Skeletal muscle tissue (tissue), 4 donors: Measurements from ENCODE around the gene CNTNAP3. TPM values are rescaled to one million over a fixed set of nuclear protein-coding genes. Genes with fewer than 3 reads are reported as not detected.
"Not testable (repeated sequence)": the region's sequence is repeated elsewhere in the genome, so short reads cannot be mapped to it uniquely, and the experiment has no call there.

Experiments used
- H3K27ac ChIP-seq: one replicate; pipeline ENCODE4 v1.7.0; 2013; ENCODE audit warnings: mild to moderate bottlenecking, low read depth, low read length, inconsistent platforms
- H3K27me3 ChIP-seq, 3 donors: one replicate each; pipeline ENCODE4 v1.7.0; 2013; ENCODE audit warnings: low read length in 3 of 3; ENCODE audit not compliant: control insufficient read depth in 3 of 3, insufficient read depth in 3 of 3
- H3K36me3 ChIP-seq, 3 donors: one replicate each; pipeline ENCODE4 v1.7.0; 2013; ENCODE audit warnings: low read length in 3 of 3; ENCODE audit not compliant: control insufficient read depth in 3 of 3, insufficient read depth in 3 of 3
- H3K4me1 ChIP-seq, 3 donors: one replicate each; pipeline ENCODE4 v1.7.0; 2013; ENCODE audit warnings: low read length in 3 of 3, mild to moderate bottlenecking in 3 of 3; ENCODE audit not compliant: control insufficient read depth in 3 of 3, insufficient read depth in 3 of 3
- H3K4me3 ChIP-seq, 3 donors: one replicate each; pipeline ENCODE4 v1.7.0; 2013; ENCODE audit warnings: low read length in 3 of 3
- H3K9ac ChIP-seq, 3 donors: one replicate each; pipeline ENCODE4 v1.7.0; 2013; ENCODE audit warnings: low read length in 3 of 3, mild to moderate bottlenecking in 3 of 3, moderate library complexity in 2 of 3, low read depth in 1 of 3
- H3K9me3 ChIP-seq, 3 donors: one replicate each; pipeline ENCODE4 v1.7.0; 2013; ENCODE audit warnings: low read length in 3 of 3; ENCODE audit not compliant: control insufficient read depth in 3 of 3
- total RNA-seq: library from RNA; depleted of rRNA; stranded (reverse); fragments of >200 nt; gene quantifications from one replicate; pipeline ENCODE4 v1.2.3, GENCODE V29; 2014
- donor health status: Osteomylitis.

Gene CNTNAP3
- total RNA-seq, 1 donor from 2014 or later, result 4.2 TPM

DNA sequence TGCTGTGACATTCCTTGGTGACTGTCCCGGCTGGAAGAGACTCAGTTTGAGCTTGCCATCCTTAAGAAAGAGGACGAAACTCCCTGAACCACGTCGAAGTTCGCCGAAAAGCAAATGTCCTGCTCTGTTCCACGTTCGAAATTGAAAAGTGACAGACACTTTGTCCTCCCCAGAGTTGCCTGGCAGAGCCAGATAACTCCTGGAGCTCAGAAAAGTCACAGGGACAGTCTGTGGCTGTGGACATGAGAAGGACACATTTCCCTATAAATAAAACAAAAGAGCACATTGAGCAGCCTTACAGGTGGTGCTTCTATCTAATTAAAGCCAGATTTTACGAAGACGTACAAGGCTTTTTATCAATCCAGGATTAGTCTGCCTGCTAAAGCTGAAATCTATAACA is 116.6 kb downstream of the CNTNAP3 start:
- not testable (repeated sequence) for H3K36me3 ChIP-seq, H3K27me3 ChIP-seq, H3K9ac ChIP-seq, H3K27ac ChIP-seq, H3K9me3 ChIP-seq, H3K4me3 ChIP-seq, H3K4me1 ChIP-seq

DNA sequence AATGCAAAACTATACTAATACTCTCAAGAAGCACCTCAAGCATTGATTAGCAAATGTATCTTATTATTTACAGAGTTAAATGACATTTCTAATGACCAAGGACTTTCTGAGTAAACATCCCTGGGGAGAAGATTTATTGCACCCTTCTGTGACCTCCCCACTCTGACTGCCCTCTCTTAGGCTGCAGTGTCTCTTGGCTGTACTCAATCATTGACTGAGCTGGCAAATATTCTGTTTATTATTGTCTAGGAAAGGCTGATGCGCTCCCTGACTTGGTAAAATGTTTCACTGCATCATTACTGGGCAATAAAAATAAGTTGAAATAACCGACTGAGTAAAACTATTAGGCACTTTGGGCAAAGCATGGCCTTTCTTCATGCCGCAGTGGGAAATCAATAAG is 130.3 kb downstream of the CNTNAP3 start:
- not testable (repeated sequence) for H3K9me3 ChIP-seq, H3K9ac ChIP-seq, H3K27ac ChIP-seq, H3K27me3 ChIP-seq, H3K36me3 ChIP-seq, H3K4me1 ChIP-seq, H3K4me3 ChIP-seq

DNA sequence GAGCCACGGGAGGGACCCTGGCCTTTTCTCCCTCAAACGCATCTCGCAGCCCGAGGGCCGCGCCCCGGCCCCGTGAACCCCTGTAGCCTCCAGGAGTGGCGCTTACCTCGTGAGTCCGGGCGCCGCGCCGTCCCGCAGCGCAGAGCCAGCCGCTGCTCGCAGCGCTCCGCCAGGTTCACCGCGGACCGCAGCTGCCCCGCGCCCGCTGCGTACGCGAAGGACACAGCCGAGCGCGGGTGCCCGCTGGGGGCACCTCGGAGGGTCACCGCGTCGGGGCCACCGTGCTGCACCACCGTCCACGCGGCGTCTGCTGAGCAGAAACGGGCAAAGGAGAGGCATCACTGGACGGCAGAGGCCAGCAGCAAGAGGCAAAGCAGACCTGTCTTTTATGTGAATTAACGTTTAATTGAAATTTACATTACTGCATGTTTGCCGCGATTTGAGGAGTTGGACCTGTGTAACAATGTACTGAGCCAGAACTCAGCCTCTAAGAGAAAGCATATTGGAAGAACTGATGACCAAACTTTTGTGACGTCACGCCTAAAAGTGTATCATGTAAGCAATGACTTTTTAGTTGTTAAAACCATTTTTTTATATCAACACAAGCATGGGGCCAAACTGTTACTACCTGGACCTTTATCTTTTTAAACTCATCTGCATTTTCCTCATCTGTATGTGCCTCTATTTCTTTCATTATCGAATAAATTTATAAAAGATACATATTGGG is 155.0 kb downstream of the CNTNAP3 start:
- not testable (repeated sequence) for H3K4me3 ChIP-seq, H3K36me3 ChIP-seq, H3K9me3 ChIP-seq, H3K4me1 ChIP-seq, H3K27ac ChIP-seq, H3K9ac ChIP-seq, H3K27me3 ChIP-seq

DNA sequence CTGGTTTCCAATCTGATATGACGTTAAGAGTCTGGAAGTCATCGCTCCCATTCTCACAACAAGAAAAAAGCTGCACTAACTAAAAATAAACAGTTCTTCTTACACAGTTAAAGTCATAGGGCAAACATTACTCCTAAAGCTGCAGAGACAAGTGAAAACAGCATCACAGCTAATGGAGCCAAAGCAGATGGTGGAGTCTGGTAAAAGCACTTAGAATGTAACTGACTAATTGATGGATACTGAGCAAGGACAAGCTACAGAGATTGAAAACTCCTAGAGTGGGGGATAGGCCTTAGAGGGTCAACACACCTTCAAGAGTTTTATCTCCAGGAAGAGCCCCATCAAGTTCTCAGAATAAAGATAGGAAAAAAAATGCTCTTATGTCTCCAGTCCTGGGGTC is 166.6 kb downstream of the CNTNAP3 start:
- not testable (repeated sequence) for H3K9ac ChIP-seq, H3K4me3 ChIP-seq, H3K27ac ChIP-seq, H3K4me1 ChIP-seq, H3K27me3 ChIP-seq, H3K36me3 ChIP-seq, H3K9me3 ChIP-seq

DNA sequence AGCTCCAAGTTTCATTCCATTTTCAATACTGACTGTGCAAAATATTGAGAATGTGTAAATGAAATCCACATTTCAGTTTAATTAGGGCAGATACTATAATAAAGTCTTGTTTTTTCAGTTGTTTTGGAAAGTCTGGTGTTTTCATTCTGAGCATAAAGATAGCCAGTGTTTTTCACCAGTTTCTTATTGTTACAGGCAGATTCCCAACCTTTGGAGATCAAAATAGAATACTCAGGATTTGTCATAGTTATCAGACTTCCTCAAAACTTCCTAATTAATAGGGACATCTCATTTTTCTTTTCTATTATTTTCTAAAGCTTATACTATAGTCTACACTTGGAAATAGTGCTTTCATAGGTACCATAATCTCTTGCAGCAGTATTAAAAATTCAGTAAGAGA is 176.2 kb downstream of the CNTNAP3 start:
- H3K4me1 ChIP-seq, H3K27me3 ChIP-seq, H3K36me3 ChIP-seq, H3K9me3 ChIP-seq, H3K9ac ChIP-seq, H3K4me3 ChIP-seq, H3K27ac ChIP-seq: not testable (repeated sequence)

DNA sequence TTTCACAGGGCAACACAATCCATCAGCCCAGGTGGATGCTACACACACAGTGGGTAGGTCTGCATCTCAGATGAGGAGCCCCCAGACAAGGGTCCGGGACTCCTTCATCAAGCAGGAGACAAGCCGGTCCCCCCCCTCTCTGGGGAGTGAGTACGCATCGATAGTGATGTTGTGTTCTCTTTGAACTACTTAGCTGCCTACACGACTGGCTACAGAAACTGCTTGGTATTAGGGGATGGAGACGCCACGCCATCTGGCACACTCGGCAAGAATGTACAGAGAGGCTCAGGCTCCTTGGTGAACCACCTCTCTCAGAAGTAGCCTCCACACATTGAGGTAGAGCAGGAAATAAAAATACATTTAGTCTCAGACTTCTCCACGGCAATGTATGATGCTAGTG is 179.8 kb downstream of the CNTNAP3 start:
- no peaks in the 10 kb centered on the region for H3K9me3 ChIP-seq
- no peak overlapping the region for H3K9ac ChIP-seq
- no peak overlapping the region for H3K4me3 ChIP-seq
- no peaks in the 10 kb centered on the region for H3K36me3 ChIP-seq
- no peak overlapping the region for H3K27ac ChIP-seq
- no peaks in the 10 kb centered on the region for H3K4me1 ChIP-seq
- H3K27me3 ChIP-seq, result no peaks in the 10 kb centered on the region

DNA sequence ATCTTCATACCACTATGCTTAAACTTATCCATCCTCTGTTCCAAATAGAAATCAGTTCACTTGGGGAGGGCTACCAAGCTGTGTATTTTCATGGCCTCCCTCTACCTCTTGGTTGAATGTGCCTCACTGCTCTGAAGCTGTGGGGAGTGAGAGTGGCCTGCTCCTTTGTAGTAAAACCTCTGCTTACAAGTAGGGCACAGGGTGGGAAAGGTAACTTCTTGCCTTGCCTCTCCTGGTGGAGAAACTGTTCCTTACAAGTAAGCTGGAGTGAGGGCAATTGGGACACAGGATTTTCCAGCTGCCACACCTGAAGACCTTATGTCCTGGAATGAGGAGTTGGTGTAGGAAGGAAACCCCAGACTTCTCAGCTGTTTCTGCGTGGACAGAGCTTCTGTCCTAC is 190.8 kb downstream of the CNTNAP3 start:
- H3K27ac ChIP-seq, H3K9ac ChIP-seq, H3K36me3 ChIP-seq, H3K9me3 ChIP-seq, H3K27me3 ChIP-seq, H3K4me3 ChIP-seq, H3K4me1 ChIP-seq: not testable (repeated sequence)

DNA sequence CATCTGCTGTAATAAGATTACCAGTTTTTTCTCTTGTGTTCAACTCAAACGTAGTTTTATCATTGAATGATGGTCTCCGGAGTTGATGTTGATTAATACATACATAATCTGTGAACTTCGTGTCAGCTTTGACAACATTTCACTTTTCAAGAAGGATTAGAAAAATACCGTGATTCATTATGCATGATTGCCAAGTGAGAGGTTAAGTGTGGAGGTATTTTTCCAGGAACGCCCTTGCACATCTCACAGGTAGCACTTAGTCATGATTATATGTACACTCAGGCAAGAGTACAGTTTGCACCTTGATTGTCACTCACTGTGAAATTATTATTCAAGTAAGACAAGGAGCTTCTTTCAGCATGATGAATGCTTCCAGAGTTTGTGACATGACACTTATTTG is 202.7 kb downstream of the CNTNAP3 start:
- not testable (repeated sequence) for H3K9ac ChIP-seq, H3K9me3 ChIP-seq, H3K27ac ChIP-seq, H3K27me3 ChIP-seq, H3K4me1 ChIP-seq, H3K4me3 ChIP-seq, H3K36me3 ChIP-seq

DNA sequence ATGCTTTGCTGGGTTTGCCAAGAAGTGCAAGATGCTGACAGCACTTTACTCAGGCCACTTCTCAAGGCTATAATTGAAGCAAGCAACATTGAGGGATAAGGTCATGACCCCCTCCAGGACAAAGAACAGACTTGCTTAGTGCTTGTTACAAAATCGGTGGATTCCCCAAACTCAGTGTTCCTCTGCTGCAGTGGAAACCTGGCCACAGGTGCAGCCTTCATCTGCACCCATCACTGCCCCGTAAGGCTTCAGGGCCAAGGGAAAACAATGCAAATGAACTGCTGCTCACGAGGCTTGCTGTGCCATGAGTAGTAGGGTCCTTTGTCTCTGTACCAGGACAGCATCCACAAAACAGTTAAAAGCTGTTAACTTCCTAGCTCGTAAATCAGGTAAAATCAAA is 205.4 kb downstream of the CNTNAP3 start:
- H3K4me1 ChIP-seq, H3K4me3 ChIP-seq, H3K27ac ChIP-seq, H3K9ac ChIP-seq, H3K27me3 ChIP-seq, H3K9me3 ChIP-seq, H3K36me3 ChIP-seq: not testable (repeated sequence)

DNA sequence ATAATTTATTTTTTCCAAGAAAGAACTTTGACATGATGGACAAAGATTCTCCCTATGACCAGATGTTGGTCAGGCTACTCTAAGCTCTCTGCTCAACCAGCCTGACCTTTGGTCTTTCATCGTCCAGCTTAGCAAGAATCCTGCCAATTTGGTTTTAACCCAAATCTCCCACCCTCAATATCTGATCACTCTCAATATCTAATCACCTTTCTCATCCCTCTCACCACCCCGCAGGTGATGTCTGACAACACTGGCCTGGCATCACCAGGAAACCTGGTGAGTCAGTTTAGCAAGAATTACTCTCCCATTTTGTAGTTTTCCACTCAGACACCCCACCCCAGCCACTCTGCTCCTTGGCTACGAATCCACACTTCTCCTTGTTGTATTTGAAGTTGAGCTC is 207.9 kb downstream of the CNTNAP3 start:
- H3K9ac ChIP-seq, H3K4me3 ChIP-seq, H3K36me3 ChIP-seq, H3K27me3 ChIP-seq, H3K9me3 ChIP-seq, H3K27ac ChIP-seq, H3K4me1 ChIP-seq: not testable (repeated sequence)
